HG02623 (cell line): ENCODE results near the gene ACTL7B.
"Not testable (repeated sequence)": the region's sequence is repeated elsewhere in the genome, so short reads cannot be mapped to it uniquely, and the experiment has no call there.

Source experiments
- ATAC-seq: cut with Tn5 transposase; IDR thresholded peaks from one replicate; pipeline ENCODE4 v1.9.1; 2021; ENCODE audit warnings: moderate library complexity; ENCODE audit not compliant: unreplicated experiment

ACTL7B gene

DNA sequence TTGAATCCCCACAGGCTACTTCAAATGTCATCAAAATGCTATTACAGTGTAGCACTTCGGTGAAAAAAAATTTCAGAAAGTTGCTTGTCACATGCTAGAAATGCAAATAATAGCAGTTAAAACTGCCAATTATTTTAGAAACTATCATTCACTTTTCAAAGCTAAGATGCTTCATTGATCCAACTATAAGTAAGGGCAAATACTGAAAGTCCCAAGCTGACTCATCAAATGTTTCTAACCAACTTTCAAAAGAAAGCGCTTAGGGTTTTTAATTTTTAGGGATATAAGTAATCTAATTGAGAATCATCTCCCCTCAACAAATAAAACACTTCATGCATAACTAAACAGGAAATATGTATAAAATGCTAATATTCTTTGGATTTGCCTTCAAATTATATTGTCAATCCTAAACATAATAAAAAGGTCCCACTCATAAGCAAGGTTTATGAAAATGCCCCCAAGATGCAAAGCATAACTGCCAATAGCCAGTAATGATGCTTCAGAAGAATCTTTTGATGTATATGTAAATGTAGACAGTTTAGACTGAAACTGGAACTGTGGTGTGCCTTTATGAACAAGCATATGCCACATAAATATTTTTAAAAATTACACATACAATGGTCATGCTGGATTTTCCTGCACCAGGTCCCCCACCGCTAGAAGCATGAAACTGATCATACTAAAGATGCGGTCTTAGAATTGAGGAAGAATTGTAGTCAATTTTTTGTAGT is 18.4 kb upstream of the ACTL7B start:
- no peak for ATAC-seq

DNA sequence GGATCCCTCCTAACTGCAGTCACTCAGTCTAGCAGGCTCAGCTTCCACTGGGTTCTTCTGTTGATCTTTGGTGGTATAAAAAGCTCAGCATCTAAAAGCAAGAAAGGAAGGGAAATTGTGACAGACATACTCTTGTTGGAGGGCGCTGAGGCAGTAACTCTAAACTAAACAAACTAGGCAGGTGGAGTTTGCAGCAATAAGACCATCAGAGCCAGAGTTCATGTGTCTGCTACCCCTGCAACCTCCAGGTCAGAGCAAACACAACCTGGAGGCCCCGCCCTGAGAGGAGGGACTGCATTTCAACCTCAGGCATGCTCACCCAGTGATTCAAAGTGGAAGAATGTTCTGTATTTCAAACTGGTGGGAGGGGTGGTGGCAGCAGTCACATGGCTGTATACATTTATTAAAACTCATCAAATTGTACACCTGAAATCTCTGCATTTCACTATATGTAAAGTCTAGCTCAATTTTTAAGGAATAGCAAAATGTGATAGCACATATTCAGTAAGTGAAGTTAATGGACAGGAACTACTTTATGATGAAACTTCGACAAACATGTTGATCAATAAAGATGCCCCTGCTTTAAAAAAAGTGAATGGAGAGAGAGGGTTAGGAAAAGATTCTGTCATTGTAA is 13.4 kb upstream of the ACTL7B start:
- ATAC-seq = no peak

DNA sequence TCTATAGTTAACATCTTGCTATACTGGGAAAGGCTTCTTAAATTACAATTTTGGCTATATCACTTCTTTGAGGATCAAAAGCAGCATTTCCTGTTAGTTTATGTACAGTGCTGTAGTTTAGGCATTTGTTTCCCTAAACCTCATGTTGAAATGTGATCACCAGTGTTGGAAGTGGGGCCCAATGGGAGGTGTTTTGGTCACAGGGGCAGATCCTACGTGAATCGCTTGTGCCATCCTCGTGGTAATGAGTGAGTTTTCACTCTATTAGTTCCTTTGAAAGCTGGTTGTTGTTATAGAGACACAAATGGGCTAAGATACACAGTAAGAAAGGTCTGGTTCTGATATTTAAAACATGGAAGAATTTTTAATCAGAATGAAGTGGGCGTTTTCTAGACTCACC is 12.0 kb upstream of the ACTL7B start:
- ATAC-seq = no peak

DNA sequence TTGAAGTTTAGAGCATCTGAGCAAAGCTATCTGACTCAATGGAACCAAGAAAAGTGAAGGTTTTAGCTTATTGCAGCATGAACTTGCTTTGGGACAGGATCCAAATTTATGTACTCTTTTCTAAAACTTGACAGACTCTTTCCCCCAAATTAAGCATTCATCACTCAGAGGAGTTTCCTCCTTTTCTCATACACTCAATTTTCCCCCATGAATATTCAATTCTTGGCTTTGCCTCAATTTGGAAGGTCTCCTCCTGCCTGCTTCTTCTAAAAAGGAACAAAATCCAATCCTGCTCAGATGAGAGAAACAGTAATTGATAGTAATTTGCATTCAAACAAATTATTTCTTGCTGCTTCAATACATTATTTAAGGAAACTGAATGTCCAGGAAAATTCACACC is 11.3 kb upstream of the ACTL7B start:
- no peak for ATAC-seq

DNA sequence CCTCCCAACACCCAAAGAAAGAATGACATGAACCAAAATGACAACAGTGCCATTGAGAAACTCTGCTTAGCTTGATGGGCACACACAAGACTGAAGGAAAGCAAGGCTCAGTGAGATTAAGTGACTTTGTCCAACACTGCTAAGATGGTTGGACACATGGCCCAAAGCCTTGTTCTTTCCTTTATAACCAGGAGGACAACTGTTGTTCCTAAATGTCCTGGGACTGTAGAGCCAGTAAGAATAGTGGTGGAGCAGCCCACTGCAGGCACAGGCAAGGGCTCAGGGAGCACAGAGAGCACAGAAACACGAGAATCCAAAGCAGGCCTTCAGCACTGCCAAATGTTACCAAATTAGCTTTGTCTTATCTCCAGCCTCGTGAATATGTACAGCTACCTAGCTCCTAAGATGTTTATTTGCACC is 10.2 kb upstream of the ACTL7B start:
- no peak for ATAC-seq

DNA sequence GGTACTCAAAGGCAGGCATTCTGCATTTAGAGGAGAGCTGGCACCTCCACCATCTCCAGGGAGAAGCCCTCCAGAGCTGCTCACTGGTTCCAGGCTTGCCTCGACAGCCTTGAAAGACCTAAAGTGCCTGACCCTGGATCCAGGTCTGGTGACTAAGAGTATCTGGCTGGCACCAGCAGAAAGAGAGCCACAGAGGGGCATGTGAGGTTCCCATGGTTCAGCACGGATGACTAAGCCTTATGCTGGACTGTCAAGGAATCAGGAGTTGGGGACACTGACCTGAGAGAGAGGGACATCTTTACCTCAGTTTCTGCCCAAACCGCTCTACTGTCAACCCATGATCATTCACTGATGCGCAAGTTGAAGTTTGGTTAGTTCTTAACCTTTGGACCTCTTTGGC is 9.3 kb upstream of the ACTL7B start:
- no peak for ATAC-seq

DNA sequence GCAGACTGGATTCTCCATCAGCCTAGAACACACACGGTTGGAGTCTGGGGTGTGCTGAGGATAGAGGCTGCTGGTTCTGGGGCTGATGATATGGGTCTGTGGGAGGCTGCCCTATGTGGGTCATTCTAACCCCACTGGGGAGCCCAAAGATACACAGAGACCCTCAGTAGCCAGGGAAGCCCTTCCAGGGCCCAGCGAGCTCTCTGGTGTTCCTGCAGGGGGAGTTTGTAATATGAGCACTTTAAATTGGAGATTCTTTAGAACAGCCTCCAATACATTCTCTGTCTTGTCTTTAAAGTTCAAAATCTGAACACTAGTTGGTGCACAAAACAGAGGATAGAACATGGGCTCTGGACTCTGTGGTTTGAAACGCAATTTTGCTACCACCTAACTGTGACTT is 8.7 kb upstream of the ACTL7B start:
- ATAC-seq = no peak

DNA sequence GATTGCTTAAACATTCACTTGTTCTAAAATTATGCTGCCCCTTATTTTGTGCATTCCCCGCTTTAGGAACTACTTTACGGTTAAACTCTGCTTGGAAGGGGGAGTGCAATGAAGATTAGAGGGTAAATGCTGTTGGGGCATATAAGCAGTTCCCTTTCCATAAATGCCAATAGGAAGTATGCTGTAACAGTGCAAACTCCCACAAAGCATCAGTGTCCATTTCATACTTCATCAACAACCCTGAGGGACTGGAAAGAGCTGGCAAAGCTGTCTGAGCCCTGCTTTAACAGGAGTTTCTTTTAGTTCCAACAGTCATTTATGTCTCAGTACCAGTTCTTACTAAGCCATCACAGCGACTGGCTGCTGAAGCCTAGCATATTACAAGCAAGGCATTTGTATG is 8.1 kb upstream of the ACTL7B start:
- ATAC-seq = no peak

DNA sequence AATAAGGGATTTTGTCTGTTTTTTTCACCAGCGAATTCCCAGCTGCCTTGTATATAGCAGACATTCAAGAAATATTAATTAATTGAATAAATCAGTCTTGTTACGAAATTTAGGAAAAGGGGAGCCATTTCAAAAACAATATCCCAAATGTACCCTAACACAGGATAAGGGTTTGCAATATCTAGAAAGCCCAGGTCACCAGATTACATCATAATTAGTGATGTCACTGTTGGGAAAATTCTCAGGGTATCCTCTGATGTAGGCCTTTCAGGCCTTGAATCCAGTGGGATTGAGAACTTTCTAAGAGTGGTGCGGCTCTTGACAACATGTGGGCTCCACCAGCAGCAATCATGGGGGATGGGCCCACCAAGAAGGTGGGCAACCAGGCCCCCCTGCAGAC is 6.2 kb upstream of the ACTL7B start, which contains the start of gene ACTL7A:
Gene ACTL7A (plus strand): TSS at position 270 of the 400 bp plus-strand sequence. CDS start 57 bp downstream, at position 327.
- ATAC-seq = no peak

DNA sequence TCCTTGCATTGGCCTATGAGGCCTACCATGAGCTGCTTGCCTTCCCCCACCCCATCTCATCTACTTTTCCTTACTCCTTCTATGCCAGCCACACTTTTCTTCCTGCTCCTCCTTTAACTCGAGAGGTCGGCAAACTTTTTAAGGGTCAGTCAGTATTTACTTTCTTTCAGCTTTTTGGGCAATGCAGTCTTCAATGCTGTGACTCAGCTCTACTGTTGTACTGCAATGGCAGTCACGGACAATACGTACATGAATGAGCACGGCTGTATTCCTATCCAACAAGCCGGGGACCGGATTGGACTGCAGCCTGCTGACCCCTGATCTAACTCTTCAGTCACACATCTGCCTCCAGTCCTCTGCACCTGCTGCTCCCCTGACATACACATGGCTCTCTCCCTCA is 5.7 kb upstream of the ACTL7B start:
- ATAC-seq = no peak

DNA sequence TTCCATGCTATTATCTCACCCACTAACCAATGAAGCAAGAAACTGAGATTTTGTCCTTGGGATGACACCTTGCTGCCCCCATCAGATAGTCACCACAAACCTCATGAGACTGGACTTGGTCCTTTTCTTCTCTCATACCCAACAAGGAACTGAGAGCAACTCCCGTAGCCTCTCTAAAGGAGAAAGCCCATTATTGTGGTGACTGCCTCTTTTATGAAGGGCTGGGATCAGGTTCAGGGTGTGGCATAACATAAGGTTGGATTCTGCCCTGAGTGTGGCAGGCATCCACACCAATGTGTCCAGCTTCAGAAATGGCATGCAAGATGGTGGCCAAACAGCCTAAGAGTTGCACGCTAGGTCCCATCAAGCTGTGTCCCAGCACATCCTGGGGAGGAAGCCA is 5.0 kb upstream of the ACTL7B start:
- no peak for ATAC-seq

DNA sequence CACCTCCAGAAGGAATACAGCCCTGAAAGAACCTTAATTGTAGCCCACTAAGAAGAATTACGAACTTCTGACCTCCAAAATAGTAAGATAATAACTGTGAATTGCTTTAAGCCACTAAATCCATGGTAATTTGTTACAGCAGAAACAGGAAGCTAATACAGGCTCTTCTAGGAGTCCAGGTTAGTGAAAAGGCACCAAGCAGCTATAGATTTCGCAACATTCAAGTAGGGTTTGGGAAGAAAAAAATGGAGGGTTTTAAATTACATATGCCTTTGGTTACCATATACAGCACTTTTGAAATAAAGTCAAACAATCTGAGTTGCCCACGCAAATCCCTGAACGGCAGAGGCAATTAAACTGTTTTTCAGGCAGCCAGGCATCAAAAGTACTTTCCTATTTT is 4.6 kb upstream of the ACTL7B start:
- no peak for ATAC-seq

DNA sequence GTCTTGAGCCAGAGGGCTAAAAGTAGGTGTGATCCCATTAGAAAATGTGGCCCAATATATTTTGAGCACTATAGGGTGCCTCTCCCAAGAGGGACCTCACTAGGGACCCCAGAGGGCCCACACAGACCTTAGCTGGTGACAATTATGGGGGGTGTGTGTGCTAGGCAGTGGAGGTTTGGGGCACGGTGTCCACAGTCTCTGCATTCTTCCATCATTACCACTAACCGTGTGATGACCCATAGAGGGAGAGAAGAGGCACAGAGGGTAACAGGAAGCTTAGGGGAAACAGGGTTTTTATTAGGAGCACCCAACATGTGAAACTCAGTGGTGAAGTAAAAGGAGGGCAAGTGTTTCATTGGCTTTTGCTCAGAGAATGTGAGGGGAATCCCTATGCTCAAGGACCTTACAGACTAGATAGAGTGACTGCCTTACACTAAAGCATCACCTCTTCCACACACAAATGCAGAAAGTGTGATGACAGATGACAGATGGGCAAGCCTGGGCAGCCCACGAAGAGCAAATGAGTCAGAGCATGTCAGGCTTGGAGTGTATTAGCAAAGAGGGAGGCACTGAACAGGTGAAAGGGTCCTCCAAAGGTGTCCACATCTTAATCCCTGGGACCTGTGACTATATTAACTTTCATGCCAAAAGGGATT is 3.8 kb upstream of the ACTL7B start:
- no peak for ATAC-seq

DNA sequence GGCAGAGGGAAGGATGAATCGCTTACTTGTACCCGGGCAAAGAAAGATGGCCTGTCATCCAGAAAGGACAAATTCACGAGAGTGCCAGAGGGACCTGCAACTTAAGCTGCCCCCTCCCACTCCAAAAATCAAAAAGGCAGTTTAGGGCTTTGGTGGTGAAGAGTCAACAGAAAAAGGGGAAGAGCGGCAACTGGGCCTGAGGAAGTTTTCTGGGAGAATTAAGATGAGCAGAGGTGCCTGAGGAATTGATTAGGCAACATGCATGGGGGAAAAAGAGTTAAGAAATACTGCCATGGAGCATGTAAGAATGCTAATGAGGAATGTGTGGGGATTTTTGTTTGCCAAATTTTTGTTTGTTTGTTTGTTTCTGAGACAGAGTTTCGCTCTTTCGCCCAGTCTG is 1.8 kb upstream of the ACTL7B start:
- no peak for ATAC-seq

DNA sequence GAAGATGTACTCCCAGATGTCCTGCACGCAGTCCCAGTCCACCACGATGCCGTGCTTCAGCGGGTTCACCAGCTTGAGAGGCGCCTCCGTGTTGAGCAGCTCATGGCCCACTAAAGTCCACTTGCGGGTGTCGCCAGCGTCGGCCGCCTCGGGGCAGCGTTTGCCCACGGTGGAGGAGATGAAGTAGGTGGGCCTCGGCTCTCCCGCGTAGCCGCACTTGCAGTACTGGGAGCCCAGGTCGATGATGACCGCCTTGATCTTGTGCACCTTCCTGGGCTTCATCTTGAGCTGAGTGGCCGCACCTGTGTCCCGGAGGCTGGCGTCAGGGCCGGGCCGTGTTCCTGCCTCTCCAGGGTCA is 278 bp downstream of the ACTL7B start:
- no peak for ATAC-seq

DNA sequence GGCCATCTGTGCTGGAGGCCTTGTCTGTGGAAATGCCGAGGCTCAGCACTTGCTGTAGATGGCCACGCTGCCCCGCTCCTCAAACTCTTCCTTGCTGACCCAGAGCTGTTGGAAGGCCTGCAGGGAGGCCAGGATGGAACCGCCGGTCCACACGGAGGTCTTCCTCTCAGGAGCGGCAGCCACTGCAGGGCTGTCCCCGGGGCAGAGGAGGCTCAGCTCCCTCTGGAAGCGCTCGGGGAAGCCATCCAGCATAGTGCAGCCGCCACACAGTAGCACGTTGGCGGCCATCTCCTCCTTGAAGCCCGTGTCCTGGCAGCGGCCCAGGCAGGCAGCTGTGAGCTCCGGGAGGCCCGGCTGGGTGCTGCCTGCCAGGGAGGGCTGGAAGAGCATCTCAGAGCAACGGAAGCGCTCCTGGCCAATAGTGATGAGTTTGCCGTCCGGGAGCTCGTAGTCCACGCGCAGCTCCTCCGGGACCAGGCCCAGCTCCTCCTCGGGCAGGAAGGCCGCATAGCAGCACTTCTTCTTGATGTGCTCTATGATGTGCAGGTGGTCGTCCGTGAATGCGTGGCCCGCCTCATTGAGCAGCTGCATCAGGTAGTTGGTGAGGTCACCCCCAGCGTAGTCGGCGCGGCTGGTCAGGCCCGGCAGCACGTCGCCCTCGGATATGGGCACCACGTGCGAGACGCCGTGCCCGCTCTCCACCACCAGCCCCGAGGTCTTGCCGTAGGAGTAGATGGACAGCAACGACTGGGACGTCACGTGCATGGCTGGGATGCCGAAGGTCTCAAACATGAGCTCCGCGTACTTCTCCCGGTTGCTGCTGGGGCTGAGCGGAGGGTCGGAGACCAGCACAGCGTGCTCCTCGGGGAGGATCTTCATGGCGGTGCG is 901 bp downstream of the ACTL7B start:
- ATAC-seq = no peak

DNA sequence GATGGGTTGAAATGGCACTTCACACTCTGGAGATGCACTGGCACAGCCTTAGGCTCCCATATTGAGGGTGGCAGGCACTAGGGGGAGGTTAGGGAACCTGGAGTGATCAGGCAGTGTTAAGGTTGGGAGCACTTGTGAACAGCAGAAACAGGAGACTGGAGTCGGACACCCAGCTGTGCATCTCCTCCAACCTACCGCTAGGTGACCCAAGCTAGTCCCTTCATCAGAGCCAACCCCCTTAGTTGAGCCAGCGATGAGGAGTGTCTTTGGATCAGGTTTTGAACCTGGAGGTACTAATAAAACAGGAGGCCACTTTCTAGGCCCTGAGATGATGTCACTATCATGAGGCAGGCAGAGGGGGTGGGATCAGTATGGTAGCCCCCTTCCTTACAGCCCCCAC is 1.7 kb downstream of the ACTL7B start:
- no peak for ATAC-seq

DNA sequence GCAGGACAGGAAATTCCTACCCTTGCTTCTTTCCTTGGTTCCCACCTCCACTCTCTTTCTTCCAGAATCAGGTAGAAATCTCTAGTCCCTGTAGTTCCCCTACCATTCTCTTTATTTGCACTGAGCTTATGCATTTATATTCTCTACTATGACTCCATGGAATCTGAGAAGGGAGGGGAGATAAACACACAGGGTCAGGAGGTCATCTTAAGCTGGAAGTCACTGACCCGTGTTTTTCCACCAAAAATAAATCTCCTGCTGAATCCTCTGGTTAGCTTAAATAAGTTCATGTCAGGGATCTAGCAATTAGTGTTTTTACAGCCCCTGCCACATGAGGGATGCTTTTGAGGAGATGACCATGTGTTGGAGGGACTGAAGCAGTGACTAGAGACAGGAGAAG is 3.7 kb downstream of the ACTL7B start:
- no peak for ATAC-seq

DNA sequence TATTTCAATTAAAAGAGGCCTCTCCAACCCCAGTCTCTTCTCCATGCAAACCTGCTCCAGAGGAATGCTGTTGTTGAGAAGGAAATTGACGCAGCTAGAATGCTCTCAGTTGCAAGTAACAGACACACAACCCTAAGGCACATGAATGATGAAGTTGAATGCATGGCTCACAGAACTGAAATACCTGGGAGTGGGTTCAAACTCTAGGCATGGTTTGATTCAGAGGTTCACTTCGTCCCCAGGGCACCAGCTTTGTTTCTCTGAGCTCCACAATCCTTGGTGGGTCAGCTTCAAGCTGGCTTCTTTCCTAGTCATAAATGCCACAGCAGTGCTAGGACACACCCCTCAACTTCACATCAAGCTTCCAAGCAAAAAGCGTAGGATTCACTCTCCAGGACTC is 4.6 kb downstream of the ACTL7B start:
- no peak for ATAC-seq

DNA sequence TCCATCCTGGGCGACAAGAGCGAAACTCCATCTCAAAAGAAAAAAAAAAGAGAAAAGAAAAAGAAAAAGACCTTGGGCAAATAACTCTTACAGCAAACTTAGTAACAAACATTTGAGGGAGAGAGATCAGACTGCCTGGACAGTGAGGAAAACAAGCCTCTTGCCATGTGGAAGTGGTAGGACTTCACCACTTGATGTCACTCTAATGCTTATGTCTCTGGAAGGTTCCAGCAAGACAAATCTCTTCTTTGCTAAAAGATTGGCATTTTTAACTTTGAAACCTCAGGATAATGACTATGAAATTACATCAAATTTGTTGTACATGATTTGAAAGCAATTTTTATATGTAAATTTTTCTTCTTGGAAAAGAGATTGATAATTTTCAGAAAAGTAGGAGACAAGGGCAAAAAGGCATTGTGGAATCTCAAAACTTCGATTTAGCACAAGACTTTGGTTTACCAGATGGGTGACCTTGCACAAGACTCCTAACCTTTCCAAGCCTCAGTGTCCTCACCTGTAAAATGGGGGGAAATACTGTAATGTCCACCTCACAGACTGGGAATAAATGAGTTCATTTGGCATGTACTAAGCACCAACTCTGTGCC is 5.4 kb downstream of the ACTL7B start:
- no peak for ATAC-seq

DNA sequence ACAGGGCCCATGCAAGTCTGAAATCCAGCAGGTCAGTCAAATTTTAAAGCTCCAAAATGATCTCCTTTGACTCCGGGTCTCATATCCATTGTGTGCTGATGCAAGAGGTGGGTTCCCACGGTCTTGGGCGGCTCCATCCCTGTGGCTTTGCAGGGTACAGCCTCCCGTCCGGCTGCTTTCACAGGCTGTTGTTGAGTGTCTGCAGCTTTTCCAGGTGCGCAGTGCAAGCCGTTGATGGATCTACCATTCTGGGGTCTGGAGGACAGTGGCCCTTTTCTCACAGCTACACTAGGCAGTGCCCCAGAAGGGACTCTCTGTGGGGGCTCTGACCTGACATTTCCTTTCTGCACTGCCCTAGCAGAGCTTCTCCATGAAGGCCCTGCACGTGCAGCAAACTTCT is 7.5 kb downstream of the ACTL7B start:
- not testable (repeated sequence) for ATAC-seq
